Smooth muscle cell (in vitro differentiated cells): Measurements from ENCODE around the gene SGCA. TPM values are rescaled to one million over a fixed set of nuclear protein-coding genes. Genes with fewer than 3 reads are reported as not detected.

Experiments
- DNase-seq: peaks from one replicate; lab custom pipeline; 2025; ENCODE audit not compliant: unreplicated experiment; lab: John Stamatoyannopoulos, UW
- H2AFZ ChIP-seq: fragments of 200-600 bp; sonication (generic); 2 replicates; pipeline ENCODE4 v1.6.0; 2016; ENCODE audit warnings: antibody characterized with exemption, low read depth, mild to moderate bottlenecking
- H3F3A ChIP-seq: fragments of 200-600 bp; sonication (generic); 2 replicates; pipeline ENCODE4 v1.6.0; 2017; ENCODE audit warnings: antibody characterized with exemption, low read depth
- H3K27ac ChIP-seq: fragments of 200-600 bp; sonication (generic); 2 replicates; pipeline ENCODE4 v1.5.1; 2016; ENCODE audit warnings: low read depth, mild to moderate bottlenecking
- H3K27me3 ChIP-seq: fragments of 200-600 bp; sonication (generic); 2 replicates; pipeline ENCODE4 v1.6.1; 2016; ENCODE audit warnings: low read depth, mild to moderate bottlenecking
- H3K36me3 ChIP-seq: fragments of 200-600 bp; sonication (generic); 2 replicates; pipeline ENCODE4 v1.5.1; 2016; ENCODE audit warnings: low read depth
- H3K4me1 ChIP-seq: fragments of 200-600 bp; sonication (generic); 2 replicates; pipeline ENCODE4 v1.5.1; 2016; ENCODE audit warnings: low read depth
- H3K4me2 ChIP-seq: fragments of 200-600 bp; sonication (generic); 2 replicates; pipeline ENCODE4 v1.6.0; 2016; ENCODE audit warnings: mild to moderate bottlenecking
- H3K4me3 ChIP-seq: fragments of 200-600 bp; sonication (generic); 2 replicates; pipeline ENCODE4 v1.5.1; 2016; ENCODE audit warnings: mild to moderate bottlenecking
- H3K79me2 ChIP-seq: fragments of 200-600 bp; sonication (generic); 2 replicates; pipeline ENCODE4 v1.6.0; 2016; ENCODE audit warnings: low read depth, mild to moderate bottlenecking
- H3K9ac ChIP-seq: fragments of 200-600 bp; sonication (generic); 2 replicates; pipeline ENCODE4 v1.6.0; 2016; ENCODE audit warnings: low read depth
- H3K9me3 ChIP-seq: fragments of 200-600 bp; sonication (generic); replicated peaks from 2 replicates; pipeline ENCODE4 v1.5.1; 2016; ENCODE audit warnings: low read depth
- H4K20me1 ChIP-seq: fragments of 200-600 bp; sonication (generic); 2 replicates; pipeline ENCODE4 v1.6.0; 2016; ENCODE audit warnings: low read depth
- WGBS: methylation state at CpG from one replicate; pipeline ENCODE4 v1.1.7; 2016; ENCODE audit warnings: low lambda C conversion rate; 5-methylcytosine and 5-hydroxymethylcytosine counted together
- polyA plus RNA-seq: library from polyadenylated mRNA; unstranded; fragments of >200 nt; fragmentation: Nextera tagmentation; extraction: Ambion mirVana; gene quantifications from 2 replicates; pipeline ENCODE4 v1.2.1, GENCODE V29; 2016
- total RNA-seq: library from RNA; depleted of rRNA; stranded (reverse); fragments of >200 nt; gene quantifications from 2 replicates; pipeline ENCODE4 v1.2.3, GENCODE V29; 2014
- TF ChIP-seq, protein P1 (sequence below): fragments of 200-600 bp; sonication (generic); IDR thresholded peaks from 2 replicates; pipeline ENCODE4 v1.5.1; 2017; ENCODE audit warnings: borderline replicate concordance, mild to moderate bottlenecking, antibody characterized with exemption; ENCODE audit not compliant: insufficient read depth, poor library complexity, severe bottlenecking

SGCA gene
- total and polyA plus RNA-seq, 2 experiments from 2014 or later = 2.1 TPM; not detected in 1

DNA sequence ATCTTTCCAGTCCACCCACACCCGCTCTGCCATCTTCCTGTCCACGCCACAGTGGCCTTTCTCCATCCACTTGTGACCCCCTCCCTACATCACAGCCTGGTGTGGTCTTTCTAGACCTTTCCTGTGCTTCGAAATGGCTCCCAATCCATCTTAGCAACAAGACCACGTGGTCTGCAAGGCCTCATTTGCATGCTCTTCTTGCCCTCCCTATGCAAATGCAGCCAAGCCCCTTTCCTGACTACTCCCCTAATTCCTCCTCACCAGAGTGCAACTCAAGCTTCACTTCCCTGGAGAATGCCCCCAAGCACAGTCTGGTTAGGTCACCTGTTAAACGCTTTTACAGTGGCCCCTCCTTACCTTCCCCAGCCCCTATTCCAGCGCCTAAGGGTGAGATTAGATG, 21.4 kb upstream of the SGCA start:
- TF ChIP-seq, protein P1, sequence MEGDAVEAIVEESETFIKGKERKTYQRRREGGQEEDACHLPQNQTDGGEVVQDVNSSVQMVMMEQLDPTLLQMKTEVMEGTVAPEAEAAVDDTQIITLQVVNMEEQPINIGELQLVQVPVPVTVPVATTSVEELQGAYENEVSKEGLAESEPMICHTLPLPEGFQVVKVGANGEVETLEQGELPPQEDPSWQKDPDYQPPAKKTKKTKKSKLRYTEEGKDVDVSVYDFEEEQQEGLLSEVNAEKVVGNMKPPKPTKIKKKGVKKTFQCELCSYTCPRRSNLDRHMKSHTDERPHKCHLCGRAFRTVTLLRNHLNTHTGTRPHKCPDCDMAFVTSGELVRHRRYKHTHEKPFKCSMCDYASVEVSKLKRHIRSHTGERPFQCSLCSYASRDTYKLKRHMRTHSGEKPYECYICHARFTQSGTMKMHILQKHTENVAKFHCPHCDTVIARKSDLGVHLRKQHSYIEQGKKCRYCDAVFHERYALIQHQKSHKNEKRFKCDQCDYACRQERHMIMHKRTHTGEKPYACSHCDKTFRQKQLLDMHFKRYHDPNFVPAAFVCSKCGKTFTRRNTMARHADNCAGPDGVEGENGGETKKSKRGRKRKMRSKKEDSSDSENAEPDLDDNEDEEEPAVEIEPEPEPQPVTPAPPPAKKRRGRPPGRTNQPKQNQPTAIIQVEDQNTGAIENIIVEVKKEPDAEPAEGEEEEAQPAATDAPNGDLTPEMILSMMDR = no peak
- Histone ChIP-seq H3K4me1 (peaks cover 23% of the 10 kb centered on the region), H4K20me1 (peaks cover 100% of the 10 kb centered on the region), H3K4me2 (no peak overlapping the region), H3K27me3 (no peaks in the 10 kb centered on the region), H3K4me3 (no peak overlapping the region), H3K79me2 (peaks cover 58% of the 10 kb centered on the region), H3K36me3 (no peaks in the 10 kb centered on the region), H3F3A (no peaks in the 10 kb centered on the region), H2AFZ (no peak overlapping the region), H3K27ac (no peak overlapping the region), H3K9me3 (no peaks in the 10 kb centered on the region), H3K9ac (no peak overlapping the region)
- WGBS = 87% methylated on average over 6 of the region's 6 CpGs
- no peak for DNase-seq

DNA sequence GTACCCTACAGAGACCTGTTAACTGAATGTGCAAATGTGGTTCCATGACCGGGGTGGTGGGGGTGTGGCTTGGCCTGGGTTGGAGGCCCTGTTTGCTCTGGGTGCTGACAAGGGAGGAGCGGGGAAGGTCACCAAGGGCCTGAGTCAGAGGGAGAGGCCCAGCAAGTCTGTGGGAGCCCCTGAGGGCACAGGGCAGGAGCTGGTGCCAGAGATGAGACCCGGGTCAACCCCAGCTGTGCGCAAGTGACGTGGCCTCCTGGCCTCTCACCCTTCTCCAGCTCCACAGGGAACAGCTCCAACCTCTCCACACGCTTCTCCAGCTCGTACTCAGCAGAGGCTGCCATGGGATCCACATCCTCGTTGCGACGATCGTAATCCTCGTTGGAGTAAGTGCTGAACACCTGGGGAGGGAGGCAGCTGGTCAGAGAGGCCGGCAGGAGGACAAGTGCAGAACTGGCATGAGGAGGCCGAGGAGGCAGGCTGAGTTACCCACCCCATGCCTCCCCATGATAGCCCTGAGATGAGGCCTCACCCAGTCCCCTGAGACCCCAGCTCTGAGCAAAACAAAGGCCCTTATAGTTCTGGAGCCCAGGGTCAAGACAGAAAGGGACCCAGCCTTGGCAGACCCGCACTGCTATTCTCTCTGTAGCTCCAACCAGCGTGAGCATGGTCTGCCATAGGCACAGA, 20.8 kb upstream of the SGCA start:
- Histone ChIP-seq H3K9me3 (no peaks in the 10 kb centered on the region), H4K20me1 (peaks cover 99% of the 10 kb centered on the region), H3K4me2 (no peak overlapping the region), H3K9ac (no peak overlapping the region), H3F3A (no peaks in the 10 kb centered on the region), H3K79me2 (peaks cover 64% of the 10 kb centered on the region), H3K36me3 (no peaks in the 10 kb centered on the region), H3K4me1 (peaks cover 23% of the 10 kb centered on the region), H3K4me3 (no peak overlapping the region), H2AFZ (no peak overlapping the region), H3K27me3 (no peaks in the 10 kb centered on the region), H3K27ac (no peak overlapping the region)
- DNase-seq = no peak
- 88% methylated on average over 16 of the region's 16 CpGs for WGBS
- TF ChIP-seq, protein P1 = no peak

DNA sequence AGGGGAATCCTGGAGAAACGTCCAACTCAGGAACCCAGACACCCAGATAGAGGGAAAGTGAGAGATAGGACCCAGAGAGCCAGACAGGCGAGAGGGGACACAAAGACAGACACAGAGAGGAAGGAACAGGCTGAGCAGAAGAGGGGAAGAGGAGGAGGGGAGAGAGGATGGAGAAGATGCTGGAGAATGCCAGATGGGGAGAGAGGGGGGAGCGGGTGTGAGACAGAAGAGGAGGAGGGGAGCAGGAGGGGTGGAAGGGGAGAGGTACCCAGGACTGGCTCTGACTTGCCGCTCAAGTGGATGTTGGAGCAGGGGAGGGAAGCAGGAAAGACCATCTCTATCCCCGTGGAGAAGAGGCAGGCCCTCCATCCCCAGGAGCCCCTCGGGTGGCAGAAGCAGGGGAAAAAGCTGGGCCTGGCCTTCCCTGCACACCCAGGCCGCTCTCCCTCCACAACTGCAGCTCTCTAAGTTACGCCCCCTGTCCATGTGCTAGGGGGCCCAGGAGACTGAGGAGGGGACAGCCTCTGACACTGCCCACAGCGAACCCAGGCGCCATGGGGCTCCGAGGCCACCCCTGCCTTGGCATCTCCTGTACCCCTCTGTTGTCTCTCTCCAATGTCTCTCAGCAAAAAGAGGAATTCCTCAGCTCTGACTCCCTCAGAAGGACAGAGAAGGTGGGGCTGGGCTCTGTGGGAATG, 20.1 kb upstream of the SGCA start:
- no peak for DNase-seq
- WGBS = 92% methylated on average over 8 of the region's 11 CpGs
- peaks cover 23% of the 10 kb centered on the region for H3K4me1 ChIP-seq
- H2AFZ ChIP-seq = no peak overlapping the region
- no peak overlapping the region for H3K4me2 ChIP-seq
- H3K36me3 ChIP-seq = no peaks in the 10 kb centered on the region
- H3K4me3 ChIP-seq = no peak overlapping the region
- no peaks in the 10 kb centered on the region for H3F3A ChIP-seq
- no peak overlapping the region for H3K9ac ChIP-seq
- no peaks in the 10 kb centered on the region for H3K9me3 ChIP-seq
- H3K27ac ChIP-seq = no peak overlapping the region
- TF ChIP-seq, protein P1 = no peak
- H3K27me3 ChIP-seq = no peaks in the 10 kb centered on the region
- peaks cover 92% of the 10 kb centered on the region for H4K20me1 ChIP-seq
- peaks cover 71% of the 10 kb centered on the region for H3K79me2 ChIP-seq
